ENCODE measurements around the gene P2RY8.

DNA sequence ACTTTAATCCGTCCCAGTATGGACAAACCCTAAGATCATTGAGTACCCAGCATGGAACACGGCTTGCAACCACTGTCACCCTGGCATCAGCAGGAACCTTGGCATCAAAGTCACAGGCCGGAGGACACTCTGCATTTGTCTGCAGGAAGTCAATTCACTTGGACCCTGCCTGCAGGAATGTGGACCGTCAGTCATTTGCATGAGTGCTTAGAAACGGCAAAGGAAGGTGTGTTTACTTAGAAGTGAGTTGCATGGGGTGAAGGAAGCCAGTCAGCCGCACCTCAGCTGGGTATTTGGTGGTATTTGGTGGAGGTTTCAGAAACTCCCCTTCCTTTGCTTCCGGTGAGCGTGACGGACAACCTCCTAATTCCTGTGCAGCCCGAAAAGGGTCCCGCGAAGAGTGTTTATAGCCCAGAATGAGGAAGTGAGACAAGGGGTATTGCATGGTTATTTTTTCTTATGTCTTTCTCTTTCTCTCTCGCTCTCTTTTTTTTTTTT, 15.5 kb downstream of the P2RY8 start:
- TF ChIP-seq POLR2AphosphoS5 (IDR thresholded peaks at IDR 0.05; ENCODE audit: low read depth, low read length) (no peak), TAF1 (IDR thresholded peaks at IDR 0.05; ENCODE audit: borderline replicate concordance, insufficient read depth, low read length) (no peak), SIN3A (IDR thresholded peaks at IDR 0.05; ENCODE audit: borderline replicate concordance, insufficient read depth, low read length) (no peak)
